MG63 (cell line): ENCODE measurements around the gene CLIC4. TPM values are rescaled to one million over a fixed set of nuclear protein-coding genes. Genes with fewer than 3 reads are reported as not detected.
"Not testable (repeated sequence)": the region's sequence is repeated elsewhere in the genome, so short reads cannot be mapped to it uniquely, and the experiment has no call there.

Source experiments
- DNase-seq: peaks from one replicate; pipeline ENCODE4 v3.0.0-alpha.2; 2020
- H3K27me3 ChIP-seq: fragments of 250-450 bp; sonication (Bioruptor Pico); 2 replicates; pipeline ENCODE4 v1.5.1; 2020; ENCODE audit warnings: mild to moderate bottlenecking, moderate library complexity
- H3K36me3 ChIP-seq: fragments of 250-450 bp; sonication (Bioruptor Pico); 2 replicates; pipeline ENCODE4 v1.5.1; 2020; ENCODE audit warnings: mild to moderate bottlenecking, moderate library complexity
- H3K4me3 ChIP-seq: fragments of 250-450 bp; sonication (Bioruptor Pico); 2 replicates; pipeline ENCODE4 v1.5.1; 2020; ENCODE audit warnings: mild to moderate bottlenecking, moderate library complexity
- H3K9me3 ChIP-seq: fragments of 250-450 bp; sonication (Bioruptor Pico); 2 replicates; pipeline ENCODE4 v1.5.1; 2020; ENCODE audit warnings: mild to moderate bottlenecking, moderate library complexity
- total RNA-seq: library from RNA; depleted of rRNA; stranded (reverse); fragments of >200 nt; shearing (Covaris generic); gene quantifications from 2 replicates; pipeline ENCODE4 v1.2.3, GENCODE V29; 2014; ENCODE audit warnings: low replicate concordance; rRNA removed

CLIC4 gene
- total RNA-seq, 1 experiment from 2014 or later: 348 TPM

DNA sequence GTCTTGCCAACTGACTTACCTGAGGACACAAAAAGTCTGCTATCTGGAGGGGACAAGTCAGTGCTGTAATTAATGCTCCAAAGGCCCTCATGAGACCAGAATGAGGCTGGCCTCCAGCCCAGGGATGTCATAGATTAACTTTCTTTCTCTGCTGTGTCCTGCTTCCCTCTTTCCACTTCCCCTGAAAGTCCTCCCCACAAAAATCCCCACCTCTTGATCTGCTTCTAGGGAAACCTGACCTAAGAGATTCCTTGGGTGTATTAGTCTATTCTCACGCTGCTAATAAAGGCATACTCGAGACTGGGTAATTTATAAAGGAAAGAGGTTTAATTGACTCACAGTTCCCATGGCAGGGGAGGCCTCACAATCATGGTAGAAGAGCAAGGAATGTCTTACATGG, 145.6 kb downstream of the CLIC4 start:
- Histone ChIP-seq H3K9me3 (peaks cover 2% of the 10 kb centered on the region; the same call in 1 of the 2 replicates), H3K27me3 (no peaks in the 10 kb centered on the region), H3K4me3 (no peak overlapping the region), H3K36me3 (no peaks in the 10 kb centered on the region)
- DNase-seq: no peak

DNA sequence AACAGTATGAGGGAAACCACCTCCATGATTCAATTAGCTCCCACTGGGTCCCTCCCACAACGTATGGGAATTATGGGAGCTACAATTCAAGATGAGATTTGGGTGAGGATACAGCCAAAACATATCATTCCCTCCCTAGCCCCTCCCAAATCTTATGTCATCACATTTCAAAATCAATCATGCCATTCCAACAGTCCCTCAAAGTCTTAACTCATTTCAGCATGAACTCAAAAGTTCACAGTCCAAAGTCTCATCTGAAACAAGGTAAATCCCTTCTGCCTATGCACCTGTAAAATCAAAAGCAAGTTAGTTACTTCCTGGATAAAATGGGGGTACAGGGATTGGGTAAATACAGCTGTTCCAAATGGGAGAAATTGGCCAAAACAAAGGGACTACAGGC, 146.1 kb downstream of the CLIC4 start:
- not testable (repeated sequence) for H3K9me3 ChIP-seq, H3K4me3 ChIP-seq, H3K36me3 ChIP-seq, H3K27me3 ChIP-seq, DNase-seq

DNA sequence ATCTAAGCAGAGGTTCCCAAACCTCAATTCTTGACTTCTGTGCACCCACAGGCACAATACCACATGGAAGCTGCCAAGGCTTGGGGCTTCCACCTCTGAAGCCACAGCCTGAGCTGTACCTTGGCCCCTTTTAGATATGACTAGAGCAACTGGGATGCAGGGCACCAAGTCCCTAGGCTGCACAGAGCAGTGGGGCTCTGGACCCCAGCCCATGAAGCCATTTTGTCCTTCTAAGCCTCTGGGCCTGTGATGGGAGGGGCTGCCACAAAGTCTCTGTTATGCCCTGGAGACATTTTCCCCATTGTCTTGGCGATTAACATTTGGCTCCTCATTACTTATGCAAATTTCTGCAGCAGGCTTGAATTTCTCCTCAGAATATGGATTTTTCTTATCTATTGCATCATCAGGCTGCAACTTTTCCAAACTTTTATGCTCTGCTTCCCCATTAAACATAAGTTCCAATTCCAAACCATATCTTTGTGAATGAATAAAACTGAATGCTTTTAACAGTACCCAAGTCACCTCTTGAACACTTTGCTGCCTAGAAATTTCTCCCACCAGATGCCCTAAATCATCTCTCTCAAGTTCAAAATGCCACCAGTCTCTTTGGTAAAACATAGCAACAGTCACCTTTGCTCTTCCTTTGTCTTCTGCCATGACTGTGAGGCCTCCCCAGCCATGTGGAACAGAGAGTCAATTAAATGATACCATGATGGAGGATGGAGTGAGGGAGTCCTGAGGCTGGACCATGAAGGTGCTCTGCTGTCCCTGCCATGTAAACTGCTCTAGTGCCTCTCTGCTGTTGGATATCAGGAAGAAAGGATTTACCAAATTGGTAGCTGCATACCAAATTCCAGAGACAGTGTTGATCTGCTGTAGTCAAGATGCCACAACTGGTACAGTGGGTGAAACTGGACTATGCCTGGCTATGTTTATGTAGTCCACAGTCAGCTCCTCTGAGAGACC, 147.2 kb downstream of the CLIC4 start:
- DNase-seq: no peak
- no peak overlapping the region for H3K4me3 ChIP-seq
- no peaks in the 10 kb centered on the region for H3K36me3 ChIP-seq
- H3K27me3 ChIP-seq: no peaks in the 10 kb centered on the region
- peaks cover 2% of the 10 kb centered on the region; the same call in 1 of the 2 replicates for H3K9me3 ChIP-seq

DNA sequence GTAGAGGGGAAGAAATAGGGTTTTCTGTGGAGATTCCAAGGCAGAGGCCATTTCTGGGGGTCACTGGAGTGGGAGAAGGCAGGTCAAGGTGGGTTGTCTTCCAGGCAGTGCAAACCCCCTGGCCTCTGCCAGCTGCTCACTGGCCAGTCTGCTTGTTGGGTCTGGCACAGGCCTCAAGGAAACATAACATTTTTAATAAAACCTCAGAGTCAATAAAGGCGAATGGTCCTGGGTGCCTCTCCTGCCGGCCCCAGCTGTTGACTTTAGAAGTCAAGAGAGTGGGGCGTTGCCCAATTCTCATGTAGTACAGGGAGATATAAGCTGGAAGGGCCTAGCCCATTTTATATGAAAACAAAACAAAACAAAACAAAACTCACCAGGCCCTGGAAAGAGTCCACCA, 148.2 kb downstream of the CLIC4 start:
- Histone ChIP-seq H3K4me3 (no peak overlapping the region), H3K9me3 (peaks cover 2% of the 10 kb centered on the region; the same call in 1 of the 2 replicates), H3K36me3 (no peaks in the 10 kb centered on the region), H3K27me3 (no peaks in the 10 kb centered on the region)
- no peak for DNase-seq

Other genes with a start within 250 kb of the CLIC4 start
- 2.5 and 3.4 TPM in 2 replicates for gene RCAN3, start 242.6 kb upstream of the CLIC4 start, total RNA-seq
- not detected in 2 replicates for gene NCMAP, start 189.4 kb upstream of the CLIC4 start, total RNA-seq
- 18.1 and 22.6 TPM in 2 replicates for gene SRRM1, start 102.1 kb upstream of the CLIC4 start, total RNA-seq
- gene RUNX3, start 184.8 kb downstream of the CLIC4 start, total RNA-seq: 4.6 and 5.8 TPM in 2 replicates